Caco-2 (cell line): Measurements from ENCODE around the gene ANO6. TPM values are rescaled to one million over a fixed set of nuclear protein-coding genes. Genes with fewer than 3 reads are reported as not detected.
A peak's percentile ranks its signal among the peaks of the same experiment; 100 is the strongest.

Experiments used
- BruUV-seq: library from RNA; stranded (reverse); fragments of 400-500 nt; replicated peaks from 2 replicates; lab custom pipeline; 2021; lab: Mats Ljungman, UMichigan
- CTCF ChIA-PET: fragments of 300-600 bp; sonication (Branson Sonifier 250); formaldehyde crosslinking; loops from one replicate; lab custom pipeline; 2022; ENCODE audit warnings: antibody characterized with exemption; lab: Charles Lee
- POLR2A ChIA-PET: fragments of 300-600 bp; sonication (Branson Sonifier 250); formaldehyde crosslinking; loops from one replicate; lab custom pipeline; 2022; ENCODE audit warnings: antibody characterized with exemption; lab: Charles Lee
- DNase-seq, 2 experiments: peaks; one replicate each; pipeline versions ENCODE4 v3.0.0 to v3.0.0-alpha.2; 2020 to 2022
- H3K27me3 ChIP-seq: replicated peaks from 2 replicates; pipeline ENCODE4 v1.6.0; 2011; ENCODE audit warnings: low read length; ENCODE audit not compliant: control insufficient read depth, insufficient read depth
- H3K36me3 ChIP-seq: 2 replicates; pipeline ENCODE4 v1.5.1; 2011; ENCODE audit warnings: low read length; ENCODE audit not compliant: control insufficient read depth, insufficient read depth
- H3K4me1 ChIP-seq: fragments of 250-450 bp; sonication (Bioruptor Pico); 2 replicates; pipeline ENCODE4 v1.5.1; 2020; ENCODE audit warnings: mild to moderate bottlenecking
- H3K4me3 ChIP-seq: 2 replicates; pipeline ENCODE4 v1.5.1; 2011; ENCODE audit warnings: low read depth, mild to moderate bottlenecking, control low read depth, low read length
- H3K9me3 ChIP-seq: fragments of 250-450 bp; sonication (Bioruptor Pico); 2 replicates; pipeline ENCODE4 v1.5.1; 2020; ENCODE audit warnings: mild to moderate bottlenecking, moderate library complexity
- H3K27ac Mint-ChIP-seq: one replicate; pipeline ENCODE4 v1.8.0; 2022; ENCODE audit warnings: mixed read lengths; ENCODE audit not compliant: unreplicated experiment
- H3K27me3 Mint-ChIP-seq: one replicate; pipeline ENCODE4 v1.8.0; 2022; ENCODE audit warnings: mixed read lengths; ENCODE audit not compliant: insufficient read depth, unreplicated experiment
- H3K36me3 Mint-ChIP-seq: one replicate; pipeline ENCODE4 v1.8.0; 2022; ENCODE audit warnings: mild to moderate bottlenecking, mixed read lengths; ENCODE audit not compliant: insufficient read depth, unreplicated experiment
- H3K4me1 Mint-ChIP-seq: one replicate; pipeline ENCODE4 v1.8.0; 2022; ENCODE audit warnings: low read depth, mixed read lengths; ENCODE audit not compliant: unreplicated experiment
- H3K4me3 Mint-ChIP-seq: one replicate; pipeline ENCODE4 v1.8.0; 2022; ENCODE audit warnings: mild to moderate bottlenecking, moderate library complexity, mixed read lengths; ENCODE audit not compliant: unreplicated experiment
- H3K9me3 Mint-ChIP-seq: one replicate; pipeline ENCODE4 v1.8.0; 2022; ENCODE audit warnings: mixed read lengths; ENCODE audit not compliant: unreplicated experiment
- intact Hi-C: fragments of 100-400 bp; cut with micrococcal nuclease; formaldehyde crosslinking; loops from one replicate; pipeline ENCODE4 v1.10.0; 2022; ENCODE audit not compliant: unreplicated experiment
- total RNA-seq: library from RNA; stranded (reverse); gene quantifications from 2 replicates; pipeline ENCODE4 v1.2.3, GENCODE V29; 2022
- TF ChIP-seq, protein P1 (sequence below), 2 experiments: fragments of 200-600 bp in 1 of 2; IDR thresholded peaks; 1 replicate in 1 of 2; 2 replicates in 1 of 2; pipeline versions ENCODE4 v1.5.1 to v1.8.0; 2011 to 2022; ENCODE audit warnings: antibody characterized with exemption in 1 of 2, control low read depth in 1 of 2, inconsistent platforms in 1 of 2, low read depth in 1 of 2, low read length in 1 of 2, mild to moderate bottlenecking in 1 of 2, moderate library complexity in 1 of 2; ENCODE audit not compliant: insufficient read depth in 1 of 2, severe bottlenecking in 1 of 2, unreplicated experiment in 1 of 2

Gene ANO6
- total RNA-seq, 1 experiment from 2014 or later = 126 TPM

- TF ChIP-seq, protein P1, sequence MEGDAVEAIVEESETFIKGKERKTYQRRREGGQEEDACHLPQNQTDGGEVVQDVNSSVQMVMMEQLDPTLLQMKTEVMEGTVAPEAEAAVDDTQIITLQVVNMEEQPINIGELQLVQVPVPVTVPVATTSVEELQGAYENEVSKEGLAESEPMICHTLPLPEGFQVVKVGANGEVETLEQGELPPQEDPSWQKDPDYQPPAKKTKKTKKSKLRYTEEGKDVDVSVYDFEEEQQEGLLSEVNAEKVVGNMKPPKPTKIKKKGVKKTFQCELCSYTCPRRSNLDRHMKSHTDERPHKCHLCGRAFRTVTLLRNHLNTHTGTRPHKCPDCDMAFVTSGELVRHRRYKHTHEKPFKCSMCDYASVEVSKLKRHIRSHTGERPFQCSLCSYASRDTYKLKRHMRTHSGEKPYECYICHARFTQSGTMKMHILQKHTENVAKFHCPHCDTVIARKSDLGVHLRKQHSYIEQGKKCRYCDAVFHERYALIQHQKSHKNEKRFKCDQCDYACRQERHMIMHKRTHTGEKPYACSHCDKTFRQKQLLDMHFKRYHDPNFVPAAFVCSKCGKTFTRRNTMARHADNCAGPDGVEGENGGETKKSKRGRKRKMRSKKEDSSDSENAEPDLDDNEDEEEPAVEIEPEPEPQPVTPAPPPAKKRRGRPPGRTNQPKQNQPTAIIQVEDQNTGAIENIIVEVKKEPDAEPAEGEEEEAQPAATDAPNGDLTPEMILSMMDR (IDR thresholded peaks at IDR 0.05; ENCODE audit: insufficient read depth in 1 of 2, low read depth in 1 of 2, low read length in 1 of 2, severe bottlenecking in 1 of 2, unreplicated experiment in 1 of 2) = no peak
- H3K4me3 ChIP-seq = no peak overlapping the region
- POLR2A ChIA-PET = no interaction called here
- intact Hi-C loops = no loop called here
- BruUV-seq = no TSS peak
- Mint-ChIP-seq H3K36me3 (peaks cover 79% of the 10 kb centered on the region), H3K27me3 (no peaks in the 10 kb centered on the region), H3K4me3 (no peak overlapping the region), H3K9me3 (no peaks in the 10 kb centered on the region), H3K27ac (peak overlapping the region; percentile 28), H3K4me1 (peaks cover 36% of the 10 kb centered on the region)
- peaks cover 34% of the 10 kb centered on the region for H3K4me1 ChIP-seq
- CTCF ChIA-PET = no interaction called here
- no peak for DNase-seq
- peaks cover 5% of the 10 kb centered on the region; the same call in 1 of the 2 replicates for H3K36me3 ChIP-seq
- no peaks in the 10 kb centered on the region for H3K9me3 ChIP-seq
- H3K27me3 ChIP-seq = no peaks in the 10 kb centered on the region
Observed at GRCh38 chr12:45353944-45354343, 138.0 kb downstream of the ANO6 start.

GRCh38 chr12:45354399-45354798 is 138.5 kb downstream of the ANO6 start:
- no peaks in the 10 kb centered on the region for H3K9me3 ChIP-seq
- DNase-seq = no peak
- peaks cover 34% of the 10 kb centered on the region for H3K4me1 ChIP-seq
- no peak overlapping the region for H3K4me3 Mint-ChIP-seq
- no peaks in the 10 kb centered on the region for H3K27me3 Mint-ChIP-seq
- BruUV-seq = no TSS peak
- TF ChIP-seq, protein P1 (IDR thresholded peaks at IDR 0.05; ENCODE audit: insufficient read depth in 1 of 2, low read depth in 1 of 2, low read length in 1 of 2, severe bottlenecking in 1 of 2, unreplicated experiment in 1 of 2) = no peak
- H3K27me3 ChIP-seq = no peaks in the 10 kb centered on the region
- no peak overlapping the region for H3K4me3 ChIP-seq
- intact Hi-C loops = no loop called here
- CTCF ChIA-PET = no interaction called here
- H3K9me3 Mint-ChIP-seq = no peaks in the 10 kb centered on the region
- POLR2A ChIA-PET = no interaction called here
- H3K4me1 Mint-ChIP-seq = peaks cover 36% of the 10 kb centered on the region
- peak overlapping the region; percentile 28 for H3K27ac Mint-ChIP-seq
- peaks cover 5% of the 10 kb centered on the region; the same call in 1 of the 2 replicates for H3K36me3 ChIP-seq
- peaks cover 79% of the 10 kb centered on the region for H3K36me3 Mint-ChIP-seq

GRCh38 chr12:45355730-45356129 is 139.8 kb downstream of the ANO6 start:
- Mint-ChIP-seq H3K4me1 (peaks cover 36% of the 10 kb centered on the region), H3K27me3 (no peaks in the 10 kb centered on the region), H3K27ac (peak overlapping the region; percentile 85), H3K36me3 (peaks cover 79% of the 10 kb centered on the region), H3K4me3 (peak overlapping the region; percentile 18), H3K9me3 (no peaks in the 10 kb centered on the region)
- Histone ChIP-seq H3K4me3 (no peak overlapping the region), H3K27me3 (no peaks in the 10 kb centered on the region), H3K4me1 (peaks cover 34% of the 10 kb centered on the region), H3K36me3 (peaks cover 5% of the 10 kb centered on the region; the same call in 1 of the 2 replicates), H3K9me3 (0 out of 2 replicates have a peak, but pooled peaks cover 3% of the 10 kb centered on the region)
- POLR2A ChIA-PET = no interaction called here
- TF ChIP-seq, protein P1 (IDR thresholded peaks at IDR 0.05; ENCODE audit: insufficient read depth in 1 of 2, low read depth in 1 of 2, low read length in 1 of 2, severe bottlenecking in 1 of 2, unreplicated experiment in 1 of 2) = no peak
- CTCF ChIA-PET = no interaction called here
- no TSS peak for BruUV-seq
- intact Hi-C loops = no loop called here
- no peak for DNase-seq
